Measurements from ENCODE around the gene MRPL14.

The MRPL14 gene

DNA sequence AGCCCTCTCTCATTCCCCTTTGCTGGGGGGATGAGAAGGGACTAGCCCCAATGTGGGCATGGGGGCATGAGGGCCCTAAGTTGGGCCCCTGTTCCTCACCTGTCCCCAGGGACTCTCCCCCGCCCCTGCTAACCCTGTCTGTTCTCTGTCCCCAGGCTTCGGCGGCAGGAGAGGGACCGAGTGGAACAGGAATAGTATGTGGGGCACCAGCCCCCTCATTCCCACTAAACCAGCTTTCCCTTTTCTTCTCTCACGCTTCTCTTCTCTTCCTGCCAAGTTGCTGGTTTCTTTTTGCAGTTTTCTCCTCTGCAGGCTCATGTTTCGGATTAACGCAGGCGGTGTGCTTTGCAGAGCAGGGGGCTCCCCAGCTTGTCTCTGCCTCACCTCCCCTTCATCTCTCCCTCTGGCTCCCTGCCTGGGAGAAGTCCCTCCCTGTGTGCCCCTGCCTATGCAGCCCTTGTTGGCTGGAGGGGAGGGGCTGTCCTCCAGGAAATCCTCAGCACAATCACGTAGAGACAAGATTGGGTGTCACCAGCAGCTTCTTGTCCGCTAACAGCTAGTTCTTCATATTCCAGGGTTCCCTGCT is 8.0 kb upstream of the MRPL14 start:
- H3K4me3 ChIP-seq (ENCODE audit: low read depth, low read length): no peak overlapping the region
- in situ Hi-C loops (cut with HindIII; ENCODE audit: low sequenced_read_pairs): no loop called here
- DNase-seq (ENCODE audit: low read depth, low spot score): no peak
- TF ChIP-seq, protein P1, sequence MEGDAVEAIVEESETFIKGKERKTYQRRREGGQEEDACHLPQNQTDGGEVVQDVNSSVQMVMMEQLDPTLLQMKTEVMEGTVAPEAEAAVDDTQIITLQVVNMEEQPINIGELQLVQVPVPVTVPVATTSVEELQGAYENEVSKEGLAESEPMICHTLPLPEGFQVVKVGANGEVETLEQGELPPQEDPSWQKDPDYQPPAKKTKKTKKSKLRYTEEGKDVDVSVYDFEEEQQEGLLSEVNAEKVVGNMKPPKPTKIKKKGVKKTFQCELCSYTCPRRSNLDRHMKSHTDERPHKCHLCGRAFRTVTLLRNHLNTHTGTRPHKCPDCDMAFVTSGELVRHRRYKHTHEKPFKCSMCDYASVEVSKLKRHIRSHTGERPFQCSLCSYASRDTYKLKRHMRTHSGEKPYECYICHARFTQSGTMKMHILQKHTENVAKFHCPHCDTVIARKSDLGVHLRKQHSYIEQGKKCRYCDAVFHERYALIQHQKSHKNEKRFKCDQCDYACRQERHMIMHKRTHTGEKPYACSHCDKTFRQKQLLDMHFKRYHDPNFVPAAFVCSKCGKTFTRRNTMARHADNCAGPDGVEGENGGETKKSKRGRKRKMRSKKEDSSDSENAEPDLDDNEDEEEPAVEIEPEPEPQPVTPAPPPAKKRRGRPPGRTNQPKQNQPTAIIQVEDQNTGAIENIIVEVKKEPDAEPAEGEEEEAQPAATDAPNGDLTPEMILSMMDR (IDR thresholded peaks at IDR 0.05; ENCODE audit: low read depth, low read length): no peak

DNA sequence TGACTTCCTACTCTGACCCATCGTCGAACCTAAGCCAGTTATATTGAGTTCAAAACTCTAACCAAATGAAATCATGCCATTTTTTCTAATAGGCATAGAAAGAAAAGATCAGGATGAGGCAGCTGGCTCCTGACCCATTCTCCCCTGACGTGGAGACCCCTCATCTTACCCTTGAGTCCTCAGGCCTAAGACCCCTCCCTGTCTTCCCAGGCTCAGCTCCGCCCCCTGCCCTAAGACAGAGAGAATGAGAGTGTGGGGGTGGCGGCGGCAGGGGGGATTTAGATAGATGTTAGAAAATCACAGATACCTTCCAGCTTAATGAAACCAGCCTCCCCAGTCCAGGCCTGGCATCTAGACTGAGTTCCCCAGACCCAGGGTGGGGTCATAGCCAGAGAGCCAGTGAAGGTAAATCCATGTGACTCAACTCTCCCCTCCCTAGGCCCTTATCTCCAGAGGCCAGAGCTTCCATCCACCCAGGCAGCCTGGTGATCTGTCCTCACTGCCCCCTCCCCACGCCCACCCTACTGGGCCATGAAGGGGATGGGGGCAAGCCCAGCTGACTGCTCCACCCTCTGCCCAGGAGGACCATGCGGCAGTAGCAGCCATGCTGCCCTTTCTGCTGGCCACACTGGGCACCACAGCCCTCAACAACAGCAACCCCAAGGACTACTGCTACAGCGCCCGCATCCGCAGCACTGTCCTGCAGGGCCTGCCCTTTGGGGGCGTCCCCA is 6.9 kb upstream of the MRPL14 start:
- no peak overlapping the region for H3K4me3 ChIP-seq (ENCODE audit: low read depth, low read length)
- TF ChIP-seq, protein P1 (IDR thresholded peaks at IDR 0.05; ENCODE audit: low read depth, low read length): no peak
- no peak for DNase-seq (ENCODE audit: low read depth, low spot score)
- in situ Hi-C loops (cut with HindIII; ENCODE audit: low sequenced_read_pairs): no loop called here

DNA sequence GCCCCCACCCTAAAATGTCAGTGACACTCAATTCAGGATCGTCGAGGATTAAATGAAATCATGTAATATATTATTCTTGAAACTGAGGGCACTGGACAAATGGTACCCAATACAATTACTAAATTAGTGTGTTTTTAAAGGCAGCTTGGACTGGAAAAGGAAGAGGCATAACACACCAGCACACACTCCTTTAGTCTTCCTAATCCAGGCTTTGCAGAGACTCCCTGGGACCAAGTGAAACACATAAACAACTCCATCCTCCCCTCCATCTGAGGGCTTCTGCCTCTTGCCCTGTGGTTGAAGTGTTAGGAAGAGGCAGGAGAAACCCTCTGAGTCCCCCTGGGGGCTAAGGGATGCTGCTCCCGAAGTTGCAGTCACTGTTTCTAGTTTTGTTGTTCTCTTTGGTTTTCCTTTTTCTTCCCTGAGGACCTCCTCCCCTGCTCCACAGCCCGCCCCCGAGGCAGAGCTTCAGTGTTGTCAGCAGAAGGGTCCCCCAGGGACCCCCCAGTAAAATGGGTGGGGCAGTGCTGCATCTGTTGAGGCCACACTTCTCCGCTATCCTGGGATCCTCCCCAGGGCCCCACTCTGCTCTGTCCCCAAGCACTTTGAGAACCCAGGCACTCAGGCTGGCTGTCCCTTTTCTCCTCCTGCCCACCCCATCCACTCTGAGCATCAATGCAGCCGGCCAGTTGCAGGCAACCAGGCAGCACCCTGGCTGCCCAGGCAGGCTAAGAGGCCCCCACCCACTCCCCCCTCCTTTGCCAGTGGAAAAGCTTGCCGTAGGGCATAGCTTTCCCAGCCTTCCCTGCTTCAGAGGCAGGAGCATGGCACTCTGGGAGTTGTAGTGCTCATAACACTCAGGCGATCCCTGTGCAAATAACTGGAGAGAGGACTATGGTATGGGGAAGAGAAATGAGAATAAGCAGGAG is 6.0 kb upstream of the MRPL14 start:
- no peak overlapping the region for H3K4me3 ChIP-seq (ENCODE audit: low read depth, low read length)
- TF ChIP-seq, protein P1 (IDR thresholded peaks at IDR 0.05; ENCODE audit: low read depth, low read length): peak; percentile 9
- in situ Hi-C loops (cut with HindIII; ENCODE audit: low sequenced_read_pairs): no loop called here
- DNase-seq (ENCODE audit: low read depth, low spot score): peak; percentile 42

DNA sequence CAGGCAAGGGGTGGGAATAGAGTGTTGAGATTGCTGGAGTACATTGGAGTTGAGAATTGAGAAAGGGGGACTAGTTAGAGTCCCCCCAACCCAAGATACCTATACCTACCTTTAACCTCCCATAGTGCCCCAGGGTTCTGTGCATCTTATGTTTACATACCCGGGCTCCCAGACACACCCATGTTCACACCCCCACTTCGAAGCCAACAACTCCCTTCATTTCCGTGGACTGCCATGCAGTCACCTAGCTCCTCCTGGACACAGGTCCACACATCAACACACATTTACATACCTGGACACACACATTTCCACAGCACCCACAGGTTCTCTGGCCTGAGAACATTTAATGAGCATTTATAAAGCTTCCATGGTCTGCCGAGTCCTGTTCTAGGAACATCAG is 5.2 kb upstream of the MRPL14 start:
- DNase-seq (ENCODE audit: low read depth, low spot score): no peak
- TF ChIP-seq, protein P1 (IDR thresholded peaks at IDR 0.05; ENCODE audit: low read depth, low read length): no peak
- in situ Hi-C loops (cut with HindIII; ENCODE audit: low sequenced_read_pairs): no loop called here
- H3K4me3 ChIP-seq (ENCODE audit: low read depth, low read length): no peak overlapping the region

DNA sequence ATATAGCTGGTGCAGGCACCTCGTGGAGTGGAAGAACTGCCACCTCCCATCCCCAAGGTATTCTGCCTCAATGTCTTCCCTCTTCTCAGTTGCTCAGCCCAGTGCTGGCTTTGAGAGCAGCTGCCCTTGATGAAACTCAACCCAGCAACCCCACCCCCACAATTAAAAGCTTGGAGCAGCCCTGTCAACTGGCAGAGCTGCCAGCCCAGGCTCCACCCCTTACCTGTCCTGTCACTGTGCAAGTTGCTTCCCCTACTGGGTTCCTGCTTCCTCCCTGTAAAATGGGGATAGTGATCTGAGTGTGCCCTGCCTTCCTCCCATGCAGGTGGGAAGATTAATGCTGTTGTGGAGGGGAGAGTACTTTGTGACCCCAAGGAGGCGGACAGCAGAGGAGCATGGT is 4.6 kb upstream of the MRPL14 start:
- DNase-seq (ENCODE audit: low read depth, low spot score): no peak
- in situ Hi-C loops (cut with HindIII; ENCODE audit: low sequenced_read_pairs): no loop called here
- H3K4me3 ChIP-seq (ENCODE audit: low read depth, low read length): no peak overlapping the region
- TF ChIP-seq, protein P1 (IDR thresholded peaks at IDR 0.05; ENCODE audit: low read depth, low read length): no peak

DNA sequence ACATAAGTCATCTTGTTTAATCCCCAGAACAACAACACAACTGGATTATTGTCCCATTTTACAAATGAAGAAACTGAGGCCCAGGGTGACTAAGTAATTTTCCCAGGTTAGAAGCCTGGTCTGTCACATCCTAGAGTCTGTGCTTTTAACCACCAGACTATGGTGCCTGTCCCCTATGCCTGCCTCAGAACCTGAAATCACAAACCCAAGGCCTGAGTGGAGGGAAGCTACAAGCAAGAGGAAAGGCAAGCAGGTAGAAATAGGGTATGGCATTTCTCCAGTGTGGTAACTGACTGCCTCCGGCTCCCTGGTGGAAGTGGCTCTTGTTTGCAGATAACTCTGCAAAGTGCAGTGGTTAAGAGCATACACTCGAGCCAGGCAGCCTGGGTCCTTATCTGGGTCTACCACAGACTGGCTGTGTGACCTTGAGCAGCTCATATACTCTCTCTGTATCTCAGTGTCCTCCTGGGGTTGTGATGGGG is 2.6 kb upstream of the MRPL14 start:
- H3K4me3 ChIP-seq (ENCODE audit: low read depth, low read length): no peak overlapping the region
- in situ Hi-C loops (cut with HindIII; ENCODE audit: low sequenced_read_pairs): no loop called here
- TF ChIP-seq, protein P1 (IDR thresholded peaks at IDR 0.05; ENCODE audit: low read depth, low read length): no peak
- no peak for DNase-seq (ENCODE audit: low read depth, low spot score)
